ENCODE measurements around the gene ACSL3.
A peak's percentile ranks its signal among the peaks of the same experiment; 100 is the strongest.

The ACSL3 gene

GRCh38 chr2:222879604-222879933 lies 18.7 kb downstream of the ACSL3 start:
- no peak for DNase-seq (ENCODE audit: low spot score)

- no peak for DNase-seq (ENCODE audit: low spot score)
Observed at GRCh38 chr2:222882484-222882928, 21.7 kb downstream of the ACSL3 start.

DNA sequence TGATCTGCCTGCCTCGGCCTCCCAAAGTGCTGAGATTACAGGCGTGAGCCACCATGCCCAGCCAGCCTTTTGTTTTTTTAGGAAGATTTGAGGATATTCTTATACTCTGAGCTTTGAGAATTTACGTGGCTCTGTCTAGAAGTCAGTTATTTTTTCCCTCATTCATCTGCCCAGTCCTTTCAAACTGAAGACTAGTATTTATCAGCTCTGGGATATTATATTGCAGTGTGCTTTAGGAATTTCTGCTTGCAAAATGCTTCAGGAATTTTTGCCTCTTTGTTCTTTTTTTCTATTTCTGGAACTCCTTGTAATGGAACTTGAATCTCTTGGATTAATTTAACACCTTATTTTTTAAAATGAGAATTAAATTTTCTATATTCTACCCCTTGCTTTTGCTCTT lies 22.6 kb downstream of the ACSL3 start:
- no peak for DNase-seq (ENCODE audit: low spot score)

DNA sequence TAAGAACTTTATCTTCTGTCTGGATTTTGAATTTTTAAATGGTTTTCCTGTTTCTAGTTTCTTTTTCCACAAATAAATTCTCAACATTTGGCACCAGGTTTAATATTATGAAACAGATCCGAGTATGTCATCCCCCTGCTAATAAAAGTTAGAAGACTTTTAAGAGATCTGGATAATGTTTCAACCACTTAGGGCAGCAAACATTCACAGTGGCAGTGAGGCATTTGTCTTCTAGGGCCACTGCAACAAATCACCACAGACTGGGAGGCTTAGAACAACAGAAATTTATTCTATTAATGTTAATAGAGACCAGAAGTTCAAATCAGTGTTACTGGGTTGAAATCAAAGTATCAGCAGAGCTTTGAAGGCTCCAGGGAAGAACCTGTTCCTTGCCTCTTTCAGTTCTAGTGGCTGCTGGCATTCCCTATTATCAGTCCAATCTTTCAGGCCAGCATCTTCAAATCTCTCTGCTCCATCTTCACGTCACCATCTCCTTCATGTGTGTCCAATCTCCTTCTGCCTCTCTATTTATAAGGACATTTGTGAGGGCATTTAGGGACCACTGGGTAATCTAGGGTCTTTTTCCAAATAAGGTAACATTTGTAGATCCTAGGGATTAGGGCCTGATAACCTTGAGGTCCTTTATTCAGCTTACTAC lies 23.4 kb downstream of the ACSL3 start:
- no peak for DNase-seq (ENCODE audit: low spot score)

GRCh38 chr2:222884805-222885424 lies 24.1 kb downstream of the ACSL3 start:
- DNase-seq (ENCODE audit: low spot score): no peak

DNA sequence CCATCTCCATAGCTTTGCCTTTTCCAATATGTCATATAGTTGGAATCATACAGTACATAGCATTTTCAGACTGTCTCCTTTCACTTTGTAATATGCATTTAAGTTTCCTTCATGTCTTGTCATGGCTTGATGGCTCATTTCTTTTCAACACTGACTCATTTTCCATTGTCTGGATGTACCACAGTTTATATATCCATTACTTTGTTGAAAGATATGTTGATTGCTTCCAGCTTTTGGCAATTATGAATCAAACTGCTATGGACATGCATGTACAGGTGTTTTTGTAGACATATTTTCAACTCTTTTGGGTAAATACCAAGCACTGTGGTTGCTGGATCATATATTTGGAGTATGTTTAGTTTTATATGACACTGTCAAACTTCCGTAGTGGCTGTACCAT lies 26.3 kb downstream of the ACSL3 start:
- no peak for DNase-seq (ENCODE audit: low spot score)

DNA sequence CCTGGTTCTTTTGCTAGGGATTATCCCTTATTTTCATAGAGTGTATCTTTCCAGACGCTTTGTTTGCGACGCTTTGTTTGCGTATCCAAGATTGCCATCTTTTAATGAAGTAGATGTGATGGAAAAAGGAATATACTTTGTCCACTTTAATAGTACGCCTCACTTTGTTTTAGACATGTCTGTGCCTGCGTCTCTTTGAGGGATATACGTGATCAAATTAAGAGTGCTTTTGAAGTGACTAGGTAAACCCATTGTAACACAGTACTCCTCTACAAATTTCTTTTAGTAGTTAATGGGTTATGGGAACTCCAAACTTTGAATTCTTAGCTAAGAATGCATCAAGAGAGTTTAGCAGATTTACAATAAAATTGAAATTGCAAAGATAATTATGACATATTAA lies 27.9 kb downstream of the ACSL3 start:
- DNase-seq (ENCODE audit: low spot score): no peak

DNA sequence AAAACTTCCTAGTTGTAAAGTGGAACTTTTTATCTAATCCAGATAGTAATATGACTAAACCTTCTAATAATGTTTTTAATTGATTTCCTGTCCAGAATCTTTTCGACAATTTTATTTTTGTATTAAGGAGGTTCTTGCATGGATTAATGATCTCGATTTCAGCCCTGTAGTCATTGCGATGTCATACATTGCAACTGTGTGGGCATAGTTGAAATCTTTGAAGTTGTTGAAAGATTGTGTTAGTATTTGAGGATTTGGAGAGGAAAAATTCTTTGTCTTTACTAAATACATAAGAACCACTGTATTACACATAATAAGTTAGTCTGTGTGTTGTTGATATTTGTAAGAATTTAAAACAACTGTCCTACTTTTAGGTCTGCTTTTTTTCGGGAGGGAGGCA lies 31.1 kb downstream of the ACSL3 start:
- DNase-seq (ENCODE audit: low spot score): no peak

DNA sequence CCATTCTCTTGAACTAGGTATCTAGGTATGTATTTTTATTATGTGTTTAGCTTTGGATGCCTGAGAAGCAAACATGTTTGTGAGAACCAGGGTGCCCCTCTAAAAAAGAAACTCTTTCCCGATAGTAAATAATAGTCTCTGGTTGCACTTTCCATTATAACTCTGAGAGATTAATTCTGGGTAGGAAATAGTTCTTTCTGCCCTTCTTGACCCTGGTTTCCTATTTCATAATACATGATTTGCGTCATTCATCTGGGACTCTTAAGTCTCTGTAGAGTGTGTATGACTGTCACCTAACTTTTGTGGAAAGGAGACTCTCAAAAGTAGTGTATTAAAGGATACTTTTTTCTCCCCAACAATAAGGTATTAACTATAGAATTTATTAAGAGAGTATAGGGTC lies 31.5 kb downstream of the ACSL3 start:
- no peak for DNase-seq (ENCODE audit: low spot score)

- DNase-seq (ENCODE audit: low spot score): no peak
Observed at GRCh38 chr2:222892761-222893160, 31.9 kb downstream of the ACSL3 start.

GRCh38 chr2:222893716-222894115 lies 32.9 kb downstream of the ACSL3 start:
- no peak for DNase-seq (ENCODE audit: low spot score)

DNA sequence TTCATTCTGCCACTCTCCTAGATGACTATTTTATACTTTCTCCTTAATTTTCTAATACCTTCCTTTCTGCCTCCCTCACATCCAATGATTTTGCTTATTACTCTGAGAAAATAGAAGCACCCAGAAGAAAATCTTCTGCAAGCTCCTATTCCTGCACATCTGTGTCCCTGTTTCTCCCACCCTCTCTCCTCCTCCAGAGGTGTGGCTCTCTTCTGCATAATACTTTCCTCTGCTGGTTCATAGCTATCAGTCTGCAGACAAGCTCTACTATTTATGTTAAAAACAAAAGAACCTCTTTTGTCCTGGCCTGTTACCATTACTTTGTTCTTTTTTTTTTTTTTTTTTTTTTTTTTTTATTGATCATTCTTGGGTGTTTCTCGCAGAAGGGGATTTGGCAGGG lies 34.3 kb downstream of the ACSL3 start:
- no peak for DNase-seq (ENCODE audit: low spot score)

DNA sequence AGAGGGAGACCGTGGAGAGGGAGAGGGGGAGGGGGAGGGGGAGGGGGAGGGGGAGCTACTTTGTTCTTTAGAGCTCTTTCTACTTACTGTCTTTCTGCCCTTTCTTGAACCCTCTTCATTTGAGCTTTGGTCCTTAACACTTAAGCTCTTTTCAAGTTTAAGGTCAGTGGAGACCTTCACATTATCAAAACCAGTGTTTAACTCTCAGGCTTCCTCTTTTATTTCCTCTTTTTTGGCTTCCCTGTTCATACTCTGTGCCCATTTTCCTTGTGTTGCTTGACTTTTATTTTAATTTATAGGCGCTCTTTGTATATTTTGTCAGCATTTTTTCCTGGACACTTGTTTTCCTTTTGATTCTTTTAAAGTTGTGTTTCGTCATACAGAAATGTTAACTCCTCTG lies 37.1 kb downstream of the ACSL3 start:
- DNase-seq (ENCODE audit: low spot score): no peak

GRCh38 chr2:222899413-222900181 lies 38.8 kb downstream of the ACSL3 start:
- no peak for DNase-seq (ENCODE audit: low spot score)

DNA sequence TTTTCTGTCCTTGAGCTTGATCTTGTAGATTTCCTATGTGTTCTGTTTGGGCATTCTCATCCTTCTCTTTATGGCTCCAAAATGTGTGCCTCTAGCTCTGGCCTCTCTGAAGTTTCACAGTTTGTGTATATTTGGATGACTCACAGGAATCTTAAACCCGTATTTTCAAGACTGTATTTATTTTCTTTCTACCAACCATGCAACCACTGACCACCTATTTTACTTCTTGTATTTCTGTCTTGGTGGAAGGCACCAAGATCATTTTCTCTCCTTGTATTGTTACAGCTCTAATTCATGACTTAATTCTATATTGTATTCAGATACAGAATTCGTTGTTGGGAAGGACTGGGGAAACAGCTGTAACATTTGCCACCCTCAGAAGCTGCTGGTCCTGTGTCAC lies 39.5 kb downstream of the ACSL3 start:
- no peak for DNase-seq (ENCODE audit: low spot score)

- DNase-seq (ENCODE audit: low spot score): no peak
Observed at GRCh38 chr2:222902660-222903059, 41.8 kb downstream of the ACSL3 start.

- peak; percentile 60 for DNase-seq (ENCODE audit: low spot score)
Observed at GRCh38 chr2:222903234-222904220, 42.7 kb downstream of the ACSL3 start.

- DNase-seq (ENCODE audit: low spot score): peak; percentile 78
Observed at GRCh38 chr2:222904557-222905258, 43.9 kb downstream of the ACSL3 start.

GRCh38 chr2:222907048-222907447 lies 46.2 kb downstream of the ACSL3 start:
- DNase-seq (ENCODE audit: low spot score): no peak

GRCh38 chr2:222907790-222908441 lies 47.1 kb downstream of the ACSL3 start:
- peak; percentile 73 for DNase-seq (ENCODE audit: low spot score)

GRCh38 chr2:222909286-222909685 lies 48.5 kb downstream of the ACSL3 start:
- no peak for DNase-seq (ENCODE audit: low spot score)

All from AG08395 (cell line).